Natural killer cell (primary cell): Measurements from ENCODE around the gene PROK1. TPM values are rescaled to one million over a fixed set of nuclear protein-coding genes. Genes with fewer than 3 reads are reported as not detected.

Experiments
- ATAC-seq, 3 donors: fragments of 150-1000 bp in 2 of 3; fragments of 200-7000 bp in 1 of 3; cut with Tn5 transposase; 1 replicate in 1 of 3; 2 replicates in 2 of 3; pipeline ENCODE4 v1.10.0; 2021; ENCODE audit warnings: mild to moderate bottlenecking in 2 of 3, moderate library complexity in 2 of 3
- DNase-seq, 2 donors: peaks; one replicate each; pipeline versions ENCODE4 v3.0.0 to v3.0.0-alpha.2; 2013 to 2021; ENCODE audit warnings: mixed read lengths in 1 of 2
- H3K27ac ChIP-seq: one replicate; pipeline ENCODE4 v1.5.1; 2013; ENCODE audit warnings: mild to moderate bottlenecking, low read length
- H3K27me3 ChIP-seq: one replicate; pipeline ENCODE4 v1.6.1; 2013; ENCODE audit warnings: low read length; ENCODE audit not compliant: control insufficient read depth, insufficient read depth
- H3K36me3 ChIP-seq: one replicate; pipeline ENCODE4 v1.6.1; 2013; ENCODE audit warnings: low read length; ENCODE audit not compliant: control insufficient read depth, insufficient read depth
- H3K4me1 ChIP-seq: one replicate; pipeline ENCODE4 v1.6.1; 2013; ENCODE audit warnings: low read length; ENCODE audit not compliant: control insufficient read depth, insufficient read depth
- H3K4me3 ChIP-seq: one replicate; pipeline ENCODE4 v1.5.1; 2013; ENCODE audit warnings: low read length
- H3K9me3 ChIP-seq: one replicate; pipeline ENCODE4 v1.6.1; 2013; ENCODE audit warnings: low read length; ENCODE audit not compliant: control insufficient read depth, insufficient read depth
- H3K27ac Mint-ChIP-seq, 2 donors: one replicate each; pipeline ENCODE4 v1.8.0; 2022; ENCODE audit warnings: mild to moderate bottlenecking in 2 of 2, mixed read lengths in 2 of 2, moderate library complexity in 1 of 2
- H3K27me3 Mint-ChIP-seq, 2 donors: one replicate each; pipeline ENCODE4 v1.8.0; 2022; ENCODE audit warnings: low read depth in 2 of 2, mixed read lengths in 2 of 2
- H3K36me3 Mint-ChIP-seq: one replicate; pipeline ENCODE4 v1.8.0; 2022; ENCODE audit warnings: mixed read lengths
- H3K4me1 Mint-ChIP-seq, 2 donors: one replicate each; pipeline ENCODE4 v1.8.0; 2022; ENCODE audit warnings: mixed read lengths in 2 of 2
- H3K4me3 Mint-ChIP-seq: one replicate; pipeline ENCODE4 v1.8.0; 2022; ENCODE audit warnings: mild to moderate bottlenecking, moderate library complexity, mixed read lengths
- H3K9me3 Mint-ChIP-seq, 2 donors: one replicate each; pipeline ENCODE4 v1.8.0; 2022; ENCODE audit warnings: mixed read lengths in 2 of 2
- CTCF ChIP-seq: fragments of 200-600 bp; IDR thresholded peaks from one replicate; pipeline ENCODE4 v1.8.0; 2022; ENCODE audit warnings: antibody characterized with exemption
- WGBS: methylation state at CpG from one replicate; pipeline ENCODE4 v1.1.7; 2013; ENCODE audit warnings: missing lambda C conversion rate; ENCODE audit not compliant: insufficient coverage; 5-methylcytosine and 5-hydroxymethylcytosine counted together
- intact Hi-C: fragments of 100-400 bp; cut with micrococcal nuclease; formaldehyde crosslinking; loops from one replicate; pipeline ENCODE4 v1.14.2; 2022
- total RNA-seq, 4 donors: library from RNA; stranded (reverse); fragments of 120-200 nt in 1 of 4; gene quantifications; one replicate each; pipeline versions ENCODE4 v1.2.3 to v1.2.4, GENCODE V29; 2013 to 2022

PROK1 gene
- total RNA-seq, 3 donors from 2014 or later (not counting 1 experiment from before 2014, with no cell fraction given): not detected

- Mint-ChIP-seq H3K36me3 (no peaks in the 10 kb centered on the region), H3K27ac (no peak overlapping the region), H3K4me3 (no peak overlapping the region), H3K27me3 (peaks cover 0 to 7% of the 10 kb centered on the region in 2 donors), H3K9me3 (no peaks in the 10 kb centered on the region), H3K4me1 (no peaks in the 10 kb centered on the region)
- no peaks in the 10 kb centered on the region for H3K27me3 ChIP-seq
- no peaks in the 10 kb centered on the region for H3K4me1 ChIP-seq
- H3K36me3 ChIP-seq: no peaks in the 10 kb centered on the region
- no peak for TF ChIP-seq CTCF
- WGBS: 72% methylated on average over 5 of the region's 5 CpGs
- intact Hi-C loops: no loop called here
- DNase-seq: no peak
- no peak overlapping the region for H3K27ac ChIP-seq
- H3K4me3 ChIP-seq: no peak overlapping the region
- no peaks in the 10 kb centered on the region for H3K9me3 ChIP-seq
- no peak for ATAC-seq
Measured at GRCh38 chr1:110494036-110494435, 43.1 kb downstream of the PROK1 start.

GRCh38 chr1:110494522-110495406 is 43.8 kb downstream of the PROK1 start:
- H3K4me3 ChIP-seq: no peak overlapping the region
- Mint-ChIP-seq H3K4me1 (no peaks in the 10 kb centered on the region), H3K27ac (no peak overlapping the region), H3K9me3 (no peaks in the 10 kb centered on the region), H3K4me3 (no peak overlapping the region), H3K36me3 (no peaks in the 10 kb centered on the region), H3K27me3 (peaks cover 0 to 7% of the 10 kb centered on the region in 2 donors)
- TF ChIP-seq CTCF: no peak
- no peak overlapping the region for H3K27ac ChIP-seq
- 48% methylated on average over 20 of the region's 21 CpGs for WGBS
- DNase-seq: no peak
- ATAC-seq: no peak
- no peaks in the 10 kb centered on the region for H3K9me3 ChIP-seq
- H3K36me3 ChIP-seq: no peaks in the 10 kb centered on the region
- H3K4me1 ChIP-seq: no peaks in the 10 kb centered on the region
- intact Hi-C loops: no loop called here
- no peaks in the 10 kb centered on the region for H3K27me3 ChIP-seq

GRCh38 chr1:110495926-110496600 is 45.1 kb downstream of the PROK1 start:
- peak; percentile 82 for TF ChIP-seq CTCF
- Mint-ChIP-seq H3K27me3 (peaks cover 0 to 7% of the 10 kb centered on the region in 2 donors), H3K27ac (no peak overlapping the region), H3K9me3 (no peaks in the 10 kb centered on the region), H3K4me3 (no peak overlapping the region), H3K36me3 (no peaks in the 10 kb centered on the region), H3K4me1 (no peaks in the 10 kb centered on the region)
- ATAC-seq (peak; percentile 69 to 92 (median 84)), DNase-seq (peak; percentile 58 to 86)
- Histone ChIP-seq H3K36me3 (no peaks in the 10 kb centered on the region), H3K27ac (no peak overlapping the region), H3K27me3 (no peaks in the 10 kb centered on the region), H3K4me1 (no peaks in the 10 kb centered on the region), H3K4me3 (no peak overlapping the region), H3K9me3 (no peaks in the 10 kb centered on the region)
- WGBS: 23% methylated on average over 8 of the region's 8 CpGs
- intact Hi-C loops: no loop called here
